ENCODE results near the gene BEND6.

DNA sequence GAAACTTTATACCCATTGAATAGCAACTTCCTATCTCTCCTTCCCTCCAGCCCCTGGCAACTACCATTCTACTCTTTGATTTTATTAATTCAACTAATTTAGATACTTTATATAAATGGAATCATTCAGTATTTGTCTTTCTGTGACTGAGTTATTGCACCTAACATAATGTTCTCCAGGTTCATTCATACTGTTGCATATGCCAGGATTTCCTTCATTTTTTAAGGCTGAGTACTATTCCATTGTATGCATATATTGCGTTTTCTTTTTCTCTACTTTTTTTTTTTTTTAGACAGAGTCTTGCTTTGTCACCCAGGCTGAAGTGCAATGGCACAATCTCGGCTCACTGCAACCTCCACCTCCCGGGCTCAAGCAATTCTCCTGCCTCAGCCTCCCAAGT is 49.5 kb upstream of the BEND6 start:
- TF ChIP-seq CTCF (IDR thresholded peaks at IDR 0.05 in 2 of 3, conservative IDR thresholded peaks at IDR 0.05 in 1 of 3; ENCODE audit: control insufficient read depth in 2 of 3, extremely low read depth in 1 of 3, insufficient read depth in 1 of 3, low read depth in 3 of 3, low read length in 3 of 3): no peak
- TF ChIP-seq RCOR1 (conservative IDR thresholded peaks at IDR 0.05; ENCODE audit: low read depth, low read length): no peak
- no peak for TF ChIP-seq IKZF1 (conservative IDR thresholded peaks at IDR 0.05)
- no peak for TF ChIP-seq ATF3 (IDR thresholded peaks at IDR 0.05; ENCODE audit: borderline replicate concordance, extremely low read depth, low read depth, low read length)
- no peak for TF ChIP-seq POLR2A (IDR thresholded peaks at IDR 0.05; ENCODE audit: low read depth, low read length)
- no peak for TF ChIP-seq YY1 (IDR thresholded peaks at IDR 0.05; ENCODE audit: low read depth, low read length)
- TF ChIP-seq, protein P1, sequence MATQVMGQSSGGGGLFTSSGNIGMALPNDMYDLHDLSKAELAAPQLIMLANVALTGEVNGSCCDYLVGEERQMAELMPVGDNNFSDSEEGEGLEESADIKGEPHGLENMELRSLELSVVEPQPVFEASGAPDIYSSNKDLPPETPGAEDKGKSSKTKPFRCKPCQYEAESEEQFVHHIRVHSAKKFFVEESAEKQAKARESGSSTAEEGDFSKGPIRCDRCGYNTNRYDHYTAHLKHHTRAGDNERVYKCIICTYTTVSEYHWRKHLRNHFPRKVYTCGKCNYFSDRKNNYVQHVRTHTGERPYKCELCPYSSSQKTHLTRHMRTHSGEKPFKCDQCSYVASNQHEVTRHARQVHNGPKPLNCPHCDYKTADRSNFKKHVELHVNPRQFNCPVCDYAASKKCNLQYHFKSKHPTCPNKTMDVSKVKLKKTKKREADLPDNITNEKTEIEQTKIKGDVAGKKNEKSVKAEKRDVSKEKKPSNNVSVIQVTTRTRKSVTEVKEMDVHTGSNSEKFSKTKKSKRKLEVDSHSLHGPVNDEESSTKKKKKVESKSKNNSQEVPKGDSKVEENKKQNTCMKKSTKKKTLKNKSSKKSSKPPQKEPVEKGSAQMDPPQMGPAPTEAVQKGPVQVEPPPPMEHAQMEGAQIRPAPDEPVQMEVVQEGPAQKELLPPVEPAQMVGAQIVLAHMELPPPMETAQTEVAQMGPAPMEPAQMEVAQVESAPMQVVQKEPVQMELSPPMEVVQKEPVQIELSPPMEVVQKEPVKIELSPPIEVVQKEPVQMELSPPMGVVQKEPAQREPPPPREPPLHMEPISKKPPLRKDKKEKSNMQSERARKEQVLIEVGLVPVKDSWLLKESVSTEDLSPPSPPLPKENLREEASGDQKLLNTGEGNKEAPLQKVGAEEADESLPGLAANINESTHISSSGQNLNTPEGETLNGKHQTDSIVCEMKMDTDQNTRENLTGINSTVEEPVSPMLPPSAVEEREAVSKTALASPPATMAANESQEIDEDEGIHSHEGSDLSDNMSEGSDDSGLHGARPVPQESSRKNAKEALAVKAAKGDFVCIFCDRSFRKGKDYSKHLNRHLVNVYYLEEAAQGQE (IDR thresholded peaks at IDR 0.05; ENCODE audit: low read depth, low read length): no peak
